ENCODE measurements around the gene ARHGAP22. TPM values are rescaled to one million over a fixed set of nuclear protein-coding genes. Genes with fewer than 3 reads are reported as not detected.

The ARHGAP22 gene
- total RNA-seq, 1 experiment from 2014 or later = 13.5 TPM

DNA sequence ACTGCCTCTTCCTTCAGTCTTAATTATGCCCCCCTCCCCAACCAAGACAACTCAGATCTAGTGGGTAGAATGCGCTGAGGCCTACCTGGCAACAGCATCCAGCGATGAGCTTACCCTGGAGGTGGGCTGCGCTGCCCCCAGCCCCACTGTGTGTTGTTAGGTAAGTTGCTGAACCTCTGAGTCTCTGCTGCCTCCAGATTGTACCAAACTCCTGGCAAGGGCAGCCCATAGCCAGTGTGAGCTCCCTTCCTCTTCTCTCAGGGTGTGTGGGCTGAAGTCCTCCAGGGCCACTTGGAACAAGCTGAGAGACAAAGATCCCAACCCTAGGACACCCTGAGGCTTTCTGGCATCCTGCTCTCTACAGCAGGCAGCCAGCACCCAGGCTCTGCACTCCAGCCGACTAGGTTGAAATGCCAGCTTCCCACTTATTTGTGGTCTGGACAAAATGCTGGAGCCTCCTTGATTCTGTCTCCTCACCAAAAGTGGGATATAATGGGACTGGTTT, 135.3 kb downstream of the ARHGAP22 start:
- ChIA-PET POLR2A (interaction anchor here (0.6 kb wide), 1 partner anchor 19 kb away, joined by 3 read pairs; no protein-coding TSS in a partner anchor), CTCF (interaction anchor here (0.6 to 2.0 kb wide), 6 partner anchors 16 to 1043 kb away, joined by 3 to 6 read pairs (median 4); no protein-coding TSS in a partner anchor)
- no peak overlapping the region for H3K27ac Mint-ChIP-seq (ENCODE audit: unreplicated experiment)
- H3K36me3 Mint-ChIP-seq (ENCODE audit: insufficient read depth, unreplicated experiment) = peaks cover 4% of the 10 kb centered on the region
- Histone ChIP-seq H3K9me3 (no peaks in the 10 kb centered on the region), H3K36me3 (ENCODE audit: control insufficient read depth, insufficient read depth, low read length) (no peaks in the 10 kb centered on the region), H3K4me3 (ENCODE audit: low read depth, low read length) (no peak overlapping the region), H3K27me3 (replicated peaks; ENCODE audit: control insufficient read depth, insufficient read depth, low read length) (no peaks in the 10 kb centered on the region), H3K4me1 (peaks cover 38% of the 10 kb centered on the region)
- TF ChIP-seq, protein P1, sequence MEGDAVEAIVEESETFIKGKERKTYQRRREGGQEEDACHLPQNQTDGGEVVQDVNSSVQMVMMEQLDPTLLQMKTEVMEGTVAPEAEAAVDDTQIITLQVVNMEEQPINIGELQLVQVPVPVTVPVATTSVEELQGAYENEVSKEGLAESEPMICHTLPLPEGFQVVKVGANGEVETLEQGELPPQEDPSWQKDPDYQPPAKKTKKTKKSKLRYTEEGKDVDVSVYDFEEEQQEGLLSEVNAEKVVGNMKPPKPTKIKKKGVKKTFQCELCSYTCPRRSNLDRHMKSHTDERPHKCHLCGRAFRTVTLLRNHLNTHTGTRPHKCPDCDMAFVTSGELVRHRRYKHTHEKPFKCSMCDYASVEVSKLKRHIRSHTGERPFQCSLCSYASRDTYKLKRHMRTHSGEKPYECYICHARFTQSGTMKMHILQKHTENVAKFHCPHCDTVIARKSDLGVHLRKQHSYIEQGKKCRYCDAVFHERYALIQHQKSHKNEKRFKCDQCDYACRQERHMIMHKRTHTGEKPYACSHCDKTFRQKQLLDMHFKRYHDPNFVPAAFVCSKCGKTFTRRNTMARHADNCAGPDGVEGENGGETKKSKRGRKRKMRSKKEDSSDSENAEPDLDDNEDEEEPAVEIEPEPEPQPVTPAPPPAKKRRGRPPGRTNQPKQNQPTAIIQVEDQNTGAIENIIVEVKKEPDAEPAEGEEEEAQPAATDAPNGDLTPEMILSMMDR (IDR thresholded peaks at IDR 0.05; ENCODE audit: insufficient read depth in 1 of 2, low read depth in 1 of 2, low read length in 1 of 2, severe bottlenecking in 1 of 2, unreplicated experiment in 1 of 2) = no peak
- H3K4me3 Mint-ChIP-seq (ENCODE audit: unreplicated experiment) = no peak overlapping the region
- DNase-seq = peak in 1 of 2 experiments; percentile 34
- H3K4me1 Mint-ChIP-seq (ENCODE audit: low read depth, unreplicated experiment) = peaks cover 22% of the 10 kb centered on the region
- no peaks in the 10 kb centered on the region for H3K9me3 Mint-ChIP-seq (ENCODE audit: unreplicated experiment)
- BruUV-seq (replicated peaks) = no TSS peak
- intact Hi-C loops (cut with micrococcal nuclease; ENCODE audit: unreplicated experiment) = loop anchor here (2.0 kb wide), 2 partner anchors 15 kb away; no protein-coding TSS in a partner anchor
- no peaks in the 10 kb centered on the region for H3K27me3 Mint-ChIP-seq (ENCODE audit: insufficient read depth, unreplicated experiment)

DNA sequence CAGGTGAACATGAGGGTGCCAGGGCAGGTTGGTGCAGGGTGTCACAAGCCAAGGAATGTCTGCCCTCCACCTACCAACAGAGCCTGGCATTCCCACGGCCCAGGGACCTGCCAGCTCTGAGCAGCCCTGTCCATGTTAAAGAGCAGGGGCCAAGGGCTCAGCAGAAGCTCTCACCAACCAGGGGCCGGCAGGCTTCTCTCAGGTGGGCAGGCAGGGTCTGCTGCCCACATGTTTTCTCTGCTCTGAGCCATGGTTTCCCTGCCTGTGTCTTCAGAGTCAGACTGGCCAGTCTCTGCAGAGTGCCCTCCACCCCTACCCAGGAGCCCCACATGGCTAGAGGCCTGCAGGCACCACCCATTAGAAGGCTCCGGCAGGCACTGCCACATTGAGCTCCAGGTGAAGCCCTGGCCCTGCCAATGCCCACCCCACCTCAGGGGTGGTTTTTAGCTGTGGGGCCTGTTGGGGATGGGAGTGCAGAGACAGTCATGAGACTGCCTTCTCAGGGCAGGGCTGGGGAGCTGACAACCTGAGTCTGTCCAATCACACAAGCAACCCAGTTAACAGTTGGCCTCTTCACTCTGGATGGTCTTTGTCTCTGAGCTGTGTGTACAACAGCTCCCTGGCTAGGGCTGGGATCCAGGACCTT, 135.9 kb downstream of the ARHGAP22 start:
- CTCF ChIA-PET = interaction anchor here (0.6 to 2.0 kb wide), 4 partner anchors 15 to 1043 kb away, joined by 3 to 6 read pairs (median 4); no protein-coding TSS in a partner anchor

More for the DNA sequence above, 135.9 kb downstream of the ARHGAP22 start:
- intact Hi-C loops (cut with micrococcal nuclease; ENCODE audit: unreplicated experiment) = loop anchor here (2.0 kb wide), 1 partner anchor 14 kb away; no protein-coding TSS in a partner anchor
- H3K4me1 Mint-ChIP-seq (ENCODE audit: low read depth, unreplicated experiment) = peaks cover 27% of the 10 kb centered on the region
- peaks cover 41% of the 10 kb centered on the region for H3K4me1 ChIP-seq
- no peak overlapping the region for H3K4me3 Mint-ChIP-seq (ENCODE audit: unreplicated experiment)
- no peaks in the 10 kb centered on the region for H3K27me3 Mint-ChIP-seq (ENCODE audit: insufficient read depth, unreplicated experiment)
- no peaks in the 10 kb centered on the region for H3K36me3 ChIP-seq (ENCODE audit: control insufficient read depth, insufficient read depth, low read length)
- H3K27me3 ChIP-seq (replicated peaks; ENCODE audit: control insufficient read depth, insufficient read depth, low read length) = no peaks in the 10 kb centered on the region
- peaks cover 4% of the 10 kb centered on the region for H3K36me3 Mint-ChIP-seq (ENCODE audit: insufficient read depth, unreplicated experiment)
- POLR2A ChIA-PET = interaction anchor here (0.6 kb wide), 1 partner anchor 18 kb away, joined by 3 read pairs; no protein-coding TSS in a partner anchor
- BruUV-seq (replicated peaks) = no TSS peak
- no peak overlapping the region for H3K4me3 ChIP-seq (ENCODE audit: low read depth, low read length)
- TF ChIP-seq, protein P1 (IDR thresholded peaks at IDR 0.05; ENCODE audit: insufficient read depth in 1 of 2, low read depth in 1 of 2, low read length in 1 of 2, severe bottlenecking in 1 of 2, unreplicated experiment in 1 of 2) = no peak
- no peaks in the 10 kb centered on the region for H3K9me3 Mint-ChIP-seq (ENCODE audit: unreplicated experiment)
- DNase-seq = peak in 1 of 2 experiments; percentile 33
- H3K9me3 ChIP-seq = no peaks in the 10 kb centered on the region
- peak overlapping the region; percentile 55 for H3K27ac Mint-ChIP-seq (ENCODE audit: unreplicated experiment)

All from Caco-2 (cell line).